ENCODE data around the gene PLA2G4C. TPM values are rescaled to one million over a fixed set of nuclear protein-coding genes. Genes with fewer than 3 reads are reported as not detected.

The PLA2G4C gene
- total RNA-seq, result 1 to 10 TPM; 4.3 to 5.3 TPM

- peak within 1 kb of the TSS; percentile 75 for H3K4me3 Mint-ChIP-seq
- H3K9me3 Mint-ChIP-seq, result no peaks in the 10 kb centered on the region
- H3K27me3 Mint-ChIP-seq, result no peaks in the 10 kb centered on the region
- peaks cover 27% of the 10 kb centered on the region for H3K4me1 Mint-ChIP-seq
- peak within 1 kb of the TSS; percentile 91 for H3K27ac Mint-ChIP-seq
- ChIA-PET CTCF (interaction anchor here (0.5 to 1.4 kb wide), 8 partner anchors 10 to 470 kb away, joined by 3 to 7 read pairs (median 3); partner anchors contain the start of gene KDELR1), POLR2A (interaction anchor here (0.7 to 0.9 kb wide), 2 partner anchors 9 to 49 kb away, joined by 3 read pairs; no protein-coding TSS in a partner anchor)
- H3K36me3 Mint-ChIP-seq (ENCODE audit: low read depth), result peaks cover 6% of the 10 kb centered on the region
- DNase-seq, result peak; percentile 83
Observed at GRCh38 chr19:48110350-48110966, at the start of gene PLA2G4C. Gene PLA2G4C, minus strand, starts transcription at chr19:48110817. Its CDS starts 4,288 bp downstream, at chr19:48106529.

- no peaks in the 10 kb centered on the region for H3K27me3 Mint-ChIP-seq
- ChIA-PET CTCF (interaction anchor here (0.6 to 1.2 kb wide), 4 partner anchors 11 to 236 kb away, joined by 3 to 7 read pairs (median 3); partner anchors contain the start of gene LIG1), POLR2A (no interaction called here)
Observed at GRCh38 chr19:48158210-48158790, 47.7 kb upstream of the PLA2G4C start.

GRCh38 chr19:48154003-48154402, 43.4 kb upstream of the PLA2G4C start:
- Mint-ChIP-seq H3K27me3 (no peaks in the 10 kb centered on the region), H3K36me3 (ENCODE audit: low read depth) (peaks cover 36% of the 10 kb centered on the region), H3K27ac (peak overlapping the region; percentile 1), H3K4me3 (no peak overlapping the region), H3K4me1 (peaks cover 5% of the 10 kb centered on the region), H3K9me3 (no peaks in the 10 kb centered on the region)
- CTCF ChIA-PET, result interaction anchor here (0.5 to 1.4 kb wide), 3 partner anchors 44 to 72 kb away, joined by 3 read pairs; no protein-coding TSS in a partner anchor
- POLR2A ChIA-PET, result no interaction called here
- DNase-seq, result no peak

More at GRCh38 chr19:48158210-48158790, 47.7 kb upstream of the PLA2G4C start:
- H3K9me3 Mint-ChIP-seq, result no peaks in the 10 kb centered on the region
- H3K27ac Mint-ChIP-seq, result no peak overlapping the region
- H3K36me3 Mint-ChIP-seq (ENCODE audit: low read depth), result peaks cover 47% of the 10 kb centered on the region
- H3K4me1 Mint-ChIP-seq, result peaks cover 2% of the 10 kb centered on the region
- DNase-seq, result no peak
- H3K4me3 Mint-ChIP-seq, result no peak overlapping the region

DNA sequence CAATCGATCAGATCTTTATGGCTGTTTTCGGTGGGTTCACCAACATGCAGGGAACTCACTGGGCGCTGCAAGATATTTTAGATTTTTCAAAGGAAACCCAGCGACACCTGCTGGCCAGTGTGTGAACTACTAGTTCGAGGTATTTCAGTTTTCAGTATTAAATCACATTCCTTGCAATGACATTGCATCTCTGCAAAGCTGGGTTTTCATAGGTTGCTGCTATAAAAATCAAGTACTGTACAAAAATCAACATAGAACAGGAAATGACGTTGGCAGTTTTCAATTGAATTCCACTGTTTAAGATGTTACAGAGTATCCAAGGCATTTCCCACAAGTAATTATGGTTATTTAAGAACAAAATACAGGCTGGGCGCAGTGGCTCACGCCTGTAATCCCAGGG, 41.9 kb upstream of the PLA2G4C start:
- H3K4me3 Mint-ChIP-seq, result no peak overlapping the region
- peak overlapping the region; percentile 31 for H3K27ac Mint-ChIP-seq
- peak; percentile 74 for DNase-seq
- peaks cover 31% of the 10 kb centered on the region for H3K36me3 Mint-ChIP-seq (ENCODE audit: low read depth)
- no peaks in the 10 kb centered on the region for H3K9me3 Mint-ChIP-seq
- H3K4me1 Mint-ChIP-seq, result peaks cover 5% of the 10 kb centered on the region
- CTCF ChIA-PET, result interaction anchor here (1.2 to 1.4 kb wide), 3 partner anchors 10 to 46 kb away, joined by 3 to 4 read pairs (median 3); no protein-coding TSS in a partner anchor
- POLR2A ChIA-PET, result interaction anchor here (0.7 kb wide), 1 partner anchor 74 kb away, joined by 6 read pairs; no protein-coding TSS in a partner anchor
- no peaks in the 10 kb centered on the region for H3K27me3 Mint-ChIP-seq

- Mint-ChIP-seq H3K4me1 (peaks cover 3% of the 10 kb centered on the region), H3K27me3 (no peaks in the 10 kb centered on the region), H3K9me3 (no peaks in the 10 kb centered on the region), H3K27ac (no peak overlapping the region), H3K4me3 (no peak overlapping the region), H3K36me3 (ENCODE audit: low read depth) (peaks cover 38% of the 10 kb centered on the region)
- ChIA-PET CTCF (no interaction called here), POLR2A (interaction anchor here (0.6 kb wide), 1 partner anchor 1592 kb away, joined by 5 read pairs; no protein-coding TSS in a partner anchor)
- DNase-seq, result no peak
Observed at GRCh38 chr19:48149430-48149829, 38.8 kb upstream of the PLA2G4C start.

DNA sequence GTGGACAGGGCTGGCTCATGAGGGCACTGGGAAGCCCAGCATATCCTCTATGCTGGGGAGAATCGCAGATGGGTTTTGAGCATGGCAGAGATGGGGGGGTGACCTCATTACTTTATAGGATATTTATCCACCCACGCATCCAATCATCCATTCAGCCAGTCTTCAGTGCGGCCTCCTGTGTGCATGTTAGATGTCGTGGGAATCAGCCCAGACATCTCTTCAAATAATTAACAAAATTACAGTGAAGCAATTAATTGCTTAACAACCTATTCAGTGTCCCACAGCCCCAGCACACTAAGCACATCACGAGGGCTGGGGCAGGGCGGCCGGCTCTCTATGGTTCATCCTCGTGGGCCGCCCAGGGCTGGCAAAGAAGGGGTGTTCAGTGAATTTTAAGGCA, 38.0 kb upstream of the PLA2G4C start:
- no peak for DNase-seq
- Mint-ChIP-seq H3K27ac (peak overlapping the region; percentile 36), H3K4me3 (no peak overlapping the region), H3K4me1 (peaks cover 3% of the 10 kb centered on the region), H3K27me3 (no peaks in the 10 kb centered on the region), H3K36me3 (ENCODE audit: low read depth) (peaks cover 42% of the 10 kb centered on the region), H3K9me3 (no peaks in the 10 kb centered on the region)
- ChIA-PET POLR2A (no interaction called here), CTCF (interaction anchor here (1.3 kb wide), 1 partner anchor 22 kb away, joined by 5 read pairs; no protein-coding TSS in a partner anchor)

- Mint-ChIP-seq H3K36me3 (ENCODE audit: low read depth) (peaks cover 49% of the 10 kb centered on the region), H3K4me3 (no peak overlapping the region), H3K4me1 (peaks cover 2% of the 10 kb centered on the region), H3K27ac (no peak overlapping the region), H3K27me3 (no peaks in the 10 kb centered on the region), H3K9me3 (no peaks in the 10 kb centered on the region)
- no peak for DNase-seq
- CTCF ChIA-PET, result interaction anchor here (0.6 to 1.3 kb wide), 3 partner anchors 13 to 112 kb away, joined by 4 to 5 read pairs (median 5); no protein-coding TSS in a partner anchor
- POLR2A ChIA-PET, result interaction anchor here (0.5 kb wide), 1 partner anchor 56 kb away, joined by 3 read pairs; no protein-coding TSS in a partner anchor
Observed at GRCh38 chr19:48147597-48148175, 37.1 kb upstream of the PLA2G4C start.

- POLR2A ChIA-PET, result no interaction called here
- Mint-ChIP-seq H3K36me3 (ENCODE audit: low read depth) (peaks cover 27% of the 10 kb centered on the region), H3K4me3 (no peak overlapping the region), H3K4me1 (no peaks in the 10 kb centered on the region), H3K9me3 (no peaks in the 10 kb centered on the region), H3K27ac (no peak overlapping the region), H3K27me3 (no peaks in the 10 kb centered on the region)
- DNase-seq, result no peak
- CTCF ChIA-PET, result no interaction called here
Observed at GRCh38 chr19:48139053-48139452, 28.4 kb upstream of the PLA2G4C start.

DNA sequence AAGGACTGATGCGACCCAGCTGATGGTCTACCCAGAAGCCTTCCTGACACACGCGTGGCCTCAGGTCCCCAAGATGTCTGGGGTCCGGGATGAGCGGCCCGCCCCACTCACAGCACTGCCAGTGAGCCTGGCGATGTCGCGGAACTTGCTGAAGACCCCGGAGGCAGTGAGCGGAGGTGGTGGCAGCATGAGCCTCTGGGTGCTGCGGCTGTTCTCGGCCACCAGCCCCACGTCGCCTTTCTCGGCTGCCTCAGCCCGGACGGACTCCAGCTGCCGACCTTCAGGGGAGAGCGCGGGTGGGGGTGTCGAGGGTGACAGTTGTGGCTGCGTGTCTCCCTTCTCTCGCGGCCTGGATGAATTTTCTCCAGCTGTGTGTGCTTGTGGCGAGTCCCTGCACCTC, 26.8 kb upstream of the PLA2G4C start:
- Mint-ChIP-seq H3K36me3 (ENCODE audit: low read depth) (peaks cover 19% of the 10 kb centered on the region), H3K27ac (no peak overlapping the region), H3K4me1 (no peaks in the 10 kb centered on the region), H3K9me3 (no peaks in the 10 kb centered on the region), H3K4me3 (no peak overlapping the region), H3K27me3 (no peaks in the 10 kb centered on the region)
- ChIA-PET CTCF (no interaction called here), POLR2A (no interaction called here)
- DNase-seq, result no peak

DNA sequence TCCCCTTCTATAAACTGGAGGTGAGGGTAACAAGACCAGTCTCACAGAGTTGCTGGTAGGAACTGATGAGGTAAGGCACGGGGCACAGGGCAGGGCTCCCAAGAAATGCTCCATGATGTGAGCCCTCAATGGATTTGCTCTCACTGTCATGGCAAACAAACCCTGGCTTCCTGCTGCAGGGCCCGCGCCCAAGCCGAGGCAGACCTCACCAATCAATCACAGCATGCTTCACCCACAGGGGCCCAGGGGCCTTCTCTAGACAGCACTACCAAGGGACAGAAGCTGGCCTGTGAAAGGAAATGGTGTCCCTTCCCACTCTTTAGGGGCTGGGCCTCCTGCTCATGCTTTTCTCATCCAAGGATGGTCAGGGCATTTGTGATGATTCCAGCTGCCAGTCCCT, 25.9 kb upstream of the PLA2G4C start:
- Mint-ChIP-seq H3K4me3 (no peak overlapping the region), H3K4me1 (no peaks in the 10 kb centered on the region), H3K27ac (no peak overlapping the region), H3K9me3 (no peaks in the 10 kb centered on the region), H3K36me3 (ENCODE audit: low read depth) (peaks cover 25% of the 10 kb centered on the region), H3K27me3 (no peaks in the 10 kb centered on the region)
- CTCF ChIA-PET, result interaction anchor here (0.6 to 0.9 kb wide), 2 partner anchors 36 to 822 kb away, joined by 3 read pairs; no protein-coding TSS in a partner anchor
- POLR2A ChIA-PET, result no interaction called here
- DNase-seq, result no peak

- POLR2A ChIA-PET, result no interaction called here
- peak overlapping the region; percentile 60 for H3K27ac Mint-ChIP-seq
Observed at GRCh38 chr19:48135411-48135810, 24.8 kb upstream of the PLA2G4C start.

GRCh38 chr19:48133094-48133493, 22.5 kb upstream of the PLA2G4C start:
- Mint-ChIP-seq H3K36me3 (ENCODE audit: low read depth) (peaks cover 33% of the 10 kb centered on the region), H3K9me3 (no peaks in the 10 kb centered on the region), H3K4me3 (no peak overlapping the region), H3K4me1 (no peaks in the 10 kb centered on the region), H3K27me3 (no peaks in the 10 kb centered on the region), H3K27ac (no peak overlapping the region)
- ChIA-PET CTCF (no interaction called here), POLR2A (no interaction called here)
- DNase-seq, result no peak

More at GRCh38 chr19:48135411-48135810, 24.8 kb upstream of the PLA2G4C start:
- no peak overlapping the region for H3K4me3 Mint-ChIP-seq
- H3K4me1 Mint-ChIP-seq, result no peaks in the 10 kb centered on the region
- DNase-seq, result no peak
- no peaks in the 10 kb centered on the region for H3K9me3 Mint-ChIP-seq
- CTCF ChIA-PET, result no interaction called here
- H3K36me3 Mint-ChIP-seq (ENCODE audit: low read depth), result peaks cover 31% of the 10 kb centered on the region
- H3K27me3 Mint-ChIP-seq, result no peaks in the 10 kb centered on the region

GRCh38 chr19:48127561-48127960, 16.9 kb upstream of the PLA2G4C start:
- ChIA-PET CTCF (interaction anchor here (1.2 kb wide), 1 partner anchor 21 kb away, joined by 5 read pairs; no protein-coding TSS in a partner anchor), POLR2A (no interaction called here)
- Mint-ChIP-seq H3K4me3 (no peak overlapping the region), H3K27me3 (no peaks in the 10 kb centered on the region), H3K27ac (no peak overlapping the region), H3K4me1 (peaks cover 6% of the 10 kb centered on the region), H3K9me3 (no peaks in the 10 kb centered on the region), H3K36me3 (ENCODE audit: low read depth) (peaks cover 57% of the 10 kb centered on the region)
- DNase-seq, result no peak
